Thyroid gland (tissue), 4 donors: Measurements from ENCODE around the gene GTF2H1. TPM values are rescaled to one million over a fixed set of nuclear protein-coding genes. Genes with fewer than 3 reads are reported as not detected.

ENCODE experiments used
- DNase-seq, 2 donors: peaks; one replicate each; pipeline ENCODE4 v3.0.0-alpha.2; 2019
- H3K27ac ChIP-seq, 3 donors: fragments of 200-600 bp; sonication (generic); 1 replicate in 2 of 3; 2 replicates in 1 of 3; pipeline ENCODE4 v1.5.1; 2016 to 2019; ENCODE audit warnings: mild to moderate bottlenecking in 1 of 3, moderate library complexity in 1 of 3
- H3K27me3 ChIP-seq: fragments of 200-600 bp; sonication (generic); one replicate; pipeline ENCODE4 v1.5.1; 2019
- H3K36me3 ChIP-seq, 2 donors: fragments of 200-600 bp; sonication (generic); one replicate each; pipeline ENCODE4 v1.5.1; 2016 to 2019
- H3K4me1 ChIP-seq, 2 donors: fragments of 200-600 bp; sonication (generic); one replicate each; pipeline ENCODE4 v1.5.1; 2017 to 2019
- H3K4me3 ChIP-seq, 3 donors: fragments of 200-600 bp; sonication (generic); replicated peaks in 1 of 3; 1 replicate in 2 of 3; 2 replicates in 1 of 3; pipeline ENCODE4 v1.5.1; 2016; ENCODE audit warnings: mild to moderate bottlenecking in 1 of 3
- H3K9me3 ChIP-seq: fragments of 200-600 bp; sonication (generic); one replicate; pipeline ENCODE4 v1.5.1; 2017
- CTCF ChIP-seq, 6 experiments: fragments of 200-600 bp in 3 of 6; fragments of 450-650 bp in 3 of 6; sonication (generic) in 3 of 6; IDR thresholded peaks; one replicate each; pipeline ENCODE4 v1.5.1; 2016 to 2019; ENCODE audit warnings: antibody characterized with exemption in 6 of 6, mild to moderate bottlenecking in 2 of 6, inconsistent platforms in 1 of 6, moderate library complexity in 1 of 6
- POLR2A ChIP-seq, 2 donors: fragments of 450-650 bp; IDR thresholded peaks; one replicate each; pipeline ENCODE4 v1.6.1; 2017; ENCODE audit warnings: antibody characterized with exemption in 2 of 2, mild to moderate bottlenecking in 2 of 2, moderate library complexity in 1 of 2
- WGBS, 2 donors: methylation state at CpG; one replicate each; pipeline ENCODE4 v1.1.5; 2017; 5-methylcytosine and 5-hydroxymethylcytosine counted together
- intact Hi-C: fragments of 100-400 bp; cut with DNase I; formaldehyde crosslinking; loops from one replicate; pipeline ENCODE4 v1.15.1; 2023
- total RNA-seq, 4 donors: library from RNA; depleted of rRNA; stranded (reverse); fragments of >200 nt; gene quantifications; one replicate each; pipeline ENCODE4 v1.2.3, GENCODE V29; 2016

GTF2H1 gene
- total RNA-seq, 4 donors from 2014 or later: 61.9 to 81.4 (median 72.4) TPM

- Histone ChIP-seq H3K4me1 (peaks cover 27 to 38% of the 10 kb centered on the region in 2 donors), H3K36me3 (no peaks in the 10 kb centered on the region), H3K27me3 (no peaks in the 10 kb centered on the region), H3K9me3 (no peaks in the 10 kb centered on the region), H3K4me3 (no peak overlapping the region), H3K27ac (no peak overlapping the region)
- intact Hi-C loops: no loop called here
- no peak for DNase-seq
- 96% methylated on average over 2 of the region's 2 CpGs for WGBS, 2 donors
- TF ChIP-seq POLR2A (IDR thresholded peaks at IDR 0.05) (no peak), CTCF (IDR thresholded peaks at IDR 0.05) (no peak)
These were observed 6.5 kb upstream of the GTF2H1 start for GRCh38 chr11:18315893-18316292.

GRCh38 chr11:18317551-18317950, 4.8 kb upstream of the GTF2H1 start:
- 93 to 94% methylated on average over 4 of the region's 4 CpGs for WGBS, 2 donors
- TF ChIP-seq CTCF (IDR thresholded peaks at IDR 0.05) (no peak), POLR2A (IDR thresholded peaks at IDR 0.05) (no peak)
- no peaks in the 10 kb centered on the region for H3K27me3 ChIP-seq
- no peaks in the 10 kb centered on the region for H3K36me3 ChIP-seq
- H3K9me3 ChIP-seq: no peaks in the 10 kb centered on the region
- DNase-seq: no peak
- intact Hi-C loops: no loop called here
- H3K4me1 ChIP-seq: peaks cover 25 to 30% of the 10 kb centered on the region in 2 donors
- H3K27ac ChIP-seq: no peak overlapping the region
- H3K4me3 ChIP-seq: no peak overlapping the region

GRCh38 chr11:18319914-18320313, 2.5 kb upstream of the GTF2H1 start:
- H3K9me3 ChIP-seq: no peaks in the 10 kb centered on the region
- no peak overlapping the region for H3K27ac ChIP-seq
- H3K4me1 ChIP-seq: peaks cover 26 to 32% of the 10 kb centered on the region in 2 donors
- H3K4me3 ChIP-seq: no peak overlapping the region
- no peak for TF ChIP-seq CTCF (IDR thresholded peaks at IDR 0.05)
- TF ChIP-seq POLR2A (IDR thresholded peaks at IDR 0.05): no peak
- no peaks in the 10 kb centered on the region for H3K36me3 ChIP-seq
- H3K27me3 ChIP-seq: no peaks in the 10 kb centered on the region
- intact Hi-C loops: loop anchor here (5.0 kb wide), 2 partner anchors 77 to 312 kb away; partner anchors contain the start of gene SPTY2D1
- WGBS, 2 donors: 82% methylated on average over 3 of the region's 3 CpGs
- no peak for DNase-seq

- Histone ChIP-seq H3K4me3 (no peak overlapping the region), H3K27me3 (no peaks in the 10 kb centered on the region), H3K9me3 (no peaks in the 10 kb centered on the region), H3K36me3 (no peaks in the 10 kb centered on the region), H3K27ac (no peak overlapping the region), H3K4me1 (peaks cover 27 to 32% of the 10 kb centered on the region in 2 donors)
- TF ChIP-seq POLR2A (IDR thresholded peaks at IDR 0.05): no peak
- no peak for TF ChIP-seq CTCF (IDR thresholded peaks at IDR 0.05)
- intact Hi-C loops: loop anchor here (5.0 kb wide), 2 partner anchors 77 to 312 kb away; partner anchors contain the start of gene SPTY2D1
- DNase-seq: no peak
These were observed 1.8 kb upstream of the GTF2H1 start for GRCh38 chr11:18320617-18321016.

- Histone ChIP-seq H3K4me1 (peaks cover 27 to 32% of the 10 kb centered on the region in 2 donors), H3K27ac (peak overlapping the region; percentile 98 to 100 (median 98)), H3K36me3 (no peaks in the 10 kb centered on the region), H3K27me3 (no peaks in the 10 kb centered on the region), H3K4me3 (peak overlapping the region; percentile 84 to 100 (median 91)), H3K9me3 (no peaks in the 10 kb centered on the region)
- 3 to 8% methylated on average over 4 of the region's 4 CpGs for WGBS, 2 donors
- no peak for TF ChIP-seq POLR2A (IDR thresholded peaks at IDR 0.05)
- TF ChIP-seq CTCF (IDR thresholded peaks at IDR 0.05): no peak
- intact Hi-C loops: loop anchor here (5.0 kb wide), 2 partner anchors 76 to 311 kb away; partner anchors contain the start of gene SPTY2D1
- DNase-seq: no peak
These were observed 794 bp upstream of the GTF2H1 start for GRCh38 chr11:18321578-18321968.
